Measurements from ENCODE around the gene PSMA7.

DNA sequence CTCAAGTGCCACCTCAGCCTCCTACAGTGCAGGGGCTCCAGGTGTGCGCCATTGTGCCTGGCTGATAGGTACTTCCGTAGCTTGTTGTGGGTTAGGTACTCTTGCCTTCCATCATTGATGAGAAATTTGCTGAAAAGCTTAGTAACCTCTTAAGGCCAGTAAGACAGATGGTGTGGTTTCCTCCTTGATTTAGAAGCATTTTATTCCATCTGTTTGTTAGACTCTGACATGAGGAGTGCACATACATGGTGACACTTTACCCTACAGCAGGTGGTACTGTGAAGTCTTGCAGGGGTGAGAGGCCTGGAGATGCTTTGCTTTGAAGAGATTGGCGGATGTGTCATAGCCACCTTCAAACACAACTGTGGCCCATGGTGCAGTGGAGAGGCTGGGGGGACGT, 24.9 kb upstream of the PSMA7 start:
- TF ChIP-seq, protein P1, sequence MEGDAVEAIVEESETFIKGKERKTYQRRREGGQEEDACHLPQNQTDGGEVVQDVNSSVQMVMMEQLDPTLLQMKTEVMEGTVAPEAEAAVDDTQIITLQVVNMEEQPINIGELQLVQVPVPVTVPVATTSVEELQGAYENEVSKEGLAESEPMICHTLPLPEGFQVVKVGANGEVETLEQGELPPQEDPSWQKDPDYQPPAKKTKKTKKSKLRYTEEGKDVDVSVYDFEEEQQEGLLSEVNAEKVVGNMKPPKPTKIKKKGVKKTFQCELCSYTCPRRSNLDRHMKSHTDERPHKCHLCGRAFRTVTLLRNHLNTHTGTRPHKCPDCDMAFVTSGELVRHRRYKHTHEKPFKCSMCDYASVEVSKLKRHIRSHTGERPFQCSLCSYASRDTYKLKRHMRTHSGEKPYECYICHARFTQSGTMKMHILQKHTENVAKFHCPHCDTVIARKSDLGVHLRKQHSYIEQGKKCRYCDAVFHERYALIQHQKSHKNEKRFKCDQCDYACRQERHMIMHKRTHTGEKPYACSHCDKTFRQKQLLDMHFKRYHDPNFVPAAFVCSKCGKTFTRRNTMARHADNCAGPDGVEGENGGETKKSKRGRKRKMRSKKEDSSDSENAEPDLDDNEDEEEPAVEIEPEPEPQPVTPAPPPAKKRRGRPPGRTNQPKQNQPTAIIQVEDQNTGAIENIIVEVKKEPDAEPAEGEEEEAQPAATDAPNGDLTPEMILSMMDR (IDR thresholded peaks at IDR 0.05), result no peak
- TF ChIP-seq EP300 (IDR thresholded peaks at IDR 0.05) (no peak), POLR2A (IDR thresholded peaks at IDR 0.05) (no peak)

All from ovary (tissue), 3 donors.